CD4-positive, alpha-beta T cell (primary cell): ENCODE measurements around the gene LPP. TPM values are rescaled to one million over a fixed set of nuclear protein-coding genes. Genes with fewer than 3 reads are reported as not detected.

ENCODE experiments used
- ATAC-seq: fragments of 200-7000 bp; cut with Tn5 transposase; one replicate; pipeline ENCODE4 v1.10.0; 2022; ENCODE audit warnings: mild to moderate bottlenecking; ENCODE audit not compliant: poor library complexity
- CTCF ChIA-PET: fragments of 350-600 bp; sonication (Branson Sonifier 250); formaldehyde crosslinking; loops from one replicate; lab custom pipeline; 2021; ENCODE audit warnings: antibody characterized with exemption, inconsistent platforms; lab: Charles Lee
- POLR2A ChIA-PET: fragments of 350-600 bp; sonication (Branson Sonifier 250); formaldehyde crosslinking; loops from one replicate; lab custom pipeline; 2021; ENCODE audit warnings: antibody characterized with exemption, inconsistent platforms; lab: Charles Lee
- DNase-seq, 14 experiments: peaks; one replicate each; pipeline ENCODE4 v3.0.0-alpha.2; 2013 to 2020; ENCODE audit warnings: mixed read lengths in 2 of 14
- H3K27ac ChIP-seq, 2 donors: one replicate each; pipeline versions ENCODE4 v1.5.1 to v1.7.0; 2013; ENCODE audit warnings: low read length in 2 of 2, low read depth in 1 of 2, mild to moderate bottlenecking in 1 of 2
- H3K27me3 ChIP-seq, 2 experiments: 1 replicate in 1 of 2; 2 replicates in 1 of 2; pipeline versions ENCODE4 v1.6.1 to v1.7.0; 2013; ENCODE audit warnings: low read length in 2 of 2, control low read depth in 1 of 2, mild to moderate bottlenecking in 1 of 2, moderate library complexity in 1 of 2; ENCODE audit not compliant: insufficient read depth in 2 of 2, control insufficient read depth in 1 of 2
- H3K36me3 ChIP-seq: one replicate; pipeline ENCODE4 v1.6.1; 2013; ENCODE audit warnings: low read length, control low read depth; ENCODE audit not compliant: insufficient read depth
- H3K4me1 ChIP-seq: one replicate; pipeline ENCODE4 v1.6.1; 2013; ENCODE audit warnings: low read length, control low read depth; ENCODE audit not compliant: insufficient read depth
- H3K4me3 ChIP-seq: one replicate; pipeline ENCODE4 v1.5.1; 2013; ENCODE audit warnings: mild to moderate bottlenecking, low read length, moderate library complexity
- H3K9me3 ChIP-seq, 2 experiments: 1 replicate in 1 of 2; 2 replicates in 1 of 2; pipeline versions ENCODE4 v1.6.1 to v1.7.0; 2013; ENCODE audit warnings: low read length in 2 of 2, mild to moderate bottlenecking in 2 of 2, control low read depth in 1 of 2, moderate library complexity in 1 of 2; ENCODE audit not compliant: control insufficient read depth in 1 of 2, insufficient read depth in 1 of 2
- H3K27ac Mint-ChIP-seq: one replicate; pipeline ENCODE4 v1.8.0; 2020; ENCODE audit warnings: mixed read lengths
- H3K27me3 Mint-ChIP-seq: one replicate; pipeline ENCODE4 v1.8.0; 2021; ENCODE audit warnings: mixed read lengths
- H3K36me3 Mint-ChIP-seq: one replicate; pipeline ENCODE4 v1.8.0; 2021; ENCODE audit warnings: low read depth, mixed read lengths
- H3K4me1 Mint-ChIP-seq: one replicate; pipeline ENCODE4 v1.8.0; 2021; ENCODE audit warnings: low read depth, mixed read lengths
- H3K4me3 Mint-ChIP-seq: one replicate; pipeline ENCODE4 v1.8.0; 2020; ENCODE audit warnings: mild to moderate bottlenecking, mixed read lengths
- H3K9me3 Mint-ChIP-seq: one replicate; pipeline ENCODE4 v1.8.0; 2020; ENCODE audit warnings: mixed read lengths
- intact Hi-C, 2 experiments: fragments of 100-400 bp; cut with DNase I in 1 of 2; cut with micrococcal nuclease in 1 of 2; formaldehyde crosslinking; loops; one replicate each; pipeline versions ENCODE4 v1.15.1 to v1.9.0; 2023 to 2025; cut with DNase I, micrococcal nuclease
- total RNA-seq, 174 experiments: library from RNA in 2 of 174; stranded (reverse) in 2 of 174; gene quantifications; one replicate each; pipeline ENCODE4 v1.2.3 and lab custom pipeline; 2021 to 2026
- TF ChIP-seq, protein P1 (sequence below): fragments of 200-600 bp; IDR thresholded peaks from one replicate; pipeline ENCODE4 v1.8.0; 2022; ENCODE audit warnings: antibody characterized with exemption, mild to moderate bottlenecking

The LPP gene
- total RNA-seq, 2 experiments from 2014 or later, result 45.6 to 45.9 TPM

DNA sequence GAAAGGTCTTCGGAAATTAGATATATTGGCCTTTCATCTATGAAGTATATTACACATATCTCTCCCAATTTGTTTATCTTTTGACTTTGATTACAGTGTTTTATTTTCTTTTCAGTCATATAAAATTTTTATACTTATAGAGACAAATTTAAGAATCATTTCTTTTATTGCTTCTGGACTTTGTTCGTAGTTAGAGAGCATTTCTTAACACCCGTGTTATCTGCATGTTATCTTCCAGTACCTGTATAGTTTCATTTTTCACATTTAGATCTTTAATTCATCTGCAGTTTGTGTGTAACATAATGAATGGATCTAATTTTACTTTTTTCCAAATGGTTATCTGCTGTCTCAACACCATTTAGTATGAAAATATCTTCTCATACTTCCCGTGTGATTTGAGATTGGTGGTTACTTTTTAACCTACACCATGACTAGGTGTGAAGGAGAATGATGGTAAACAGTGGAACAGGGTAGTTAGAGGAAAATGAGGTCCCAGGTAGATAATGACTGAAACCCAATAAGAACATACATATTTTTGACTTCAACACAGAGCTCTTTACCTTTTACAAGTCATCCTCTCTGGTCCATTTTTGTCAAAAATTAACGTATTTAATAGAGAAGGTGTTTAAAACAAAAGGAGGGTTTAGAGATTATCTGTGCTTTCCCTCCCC, 99.3 kb downstream of the LPP start:
- POLR2A ChIA-PET, result no interaction called here
- intact Hi-C loops, result no loop called here

GRCh38 chr3:188253800-188254452, 100.0 kb downstream of the LPP start:
- Histone ChIP-seq H3K4me1 (no peaks in the 10 kb centered on the region), H3K36me3 (peaks cover 4% of the 10 kb centered on the region), H3K27ac (no peak overlapping the region), H3K27me3 (no peaks in the 10 kb centered on the region), H3K4me3 (no peak overlapping the region), H3K9me3 (no peaks in the 10 kb centered on the region)
- ChIA-PET CTCF (no interaction called here), POLR2A (no interaction called here)
- Mint-ChIP-seq H3K4me1 (peaks cover 11% of the 10 kb centered on the region), H3K4me3 (no peak overlapping the region), H3K27ac (no peak overlapping the region), H3K36me3 (peaks cover 24% of the 10 kb centered on the region), H3K27me3 (no peaks in the 10 kb centered on the region), H3K9me3 (no peaks in the 10 kb centered on the region)
- TF ChIP-seq, protein P1, sequence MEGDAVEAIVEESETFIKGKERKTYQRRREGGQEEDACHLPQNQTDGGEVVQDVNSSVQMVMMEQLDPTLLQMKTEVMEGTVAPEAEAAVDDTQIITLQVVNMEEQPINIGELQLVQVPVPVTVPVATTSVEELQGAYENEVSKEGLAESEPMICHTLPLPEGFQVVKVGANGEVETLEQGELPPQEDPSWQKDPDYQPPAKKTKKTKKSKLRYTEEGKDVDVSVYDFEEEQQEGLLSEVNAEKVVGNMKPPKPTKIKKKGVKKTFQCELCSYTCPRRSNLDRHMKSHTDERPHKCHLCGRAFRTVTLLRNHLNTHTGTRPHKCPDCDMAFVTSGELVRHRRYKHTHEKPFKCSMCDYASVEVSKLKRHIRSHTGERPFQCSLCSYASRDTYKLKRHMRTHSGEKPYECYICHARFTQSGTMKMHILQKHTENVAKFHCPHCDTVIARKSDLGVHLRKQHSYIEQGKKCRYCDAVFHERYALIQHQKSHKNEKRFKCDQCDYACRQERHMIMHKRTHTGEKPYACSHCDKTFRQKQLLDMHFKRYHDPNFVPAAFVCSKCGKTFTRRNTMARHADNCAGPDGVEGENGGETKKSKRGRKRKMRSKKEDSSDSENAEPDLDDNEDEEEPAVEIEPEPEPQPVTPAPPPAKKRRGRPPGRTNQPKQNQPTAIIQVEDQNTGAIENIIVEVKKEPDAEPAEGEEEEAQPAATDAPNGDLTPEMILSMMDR, result no peak
- no peak for ATAC-seq
- DNase-seq, result no peak
- intact Hi-C loops, result no loop called here

More for the DNA sequence above, 99.3 kb downstream of the LPP start:
- H3K27ac ChIP-seq, result no peak overlapping the region
- TF ChIP-seq, protein P1, result no peak
- CTCF ChIA-PET, result no interaction called here
- H3K4me1 ChIP-seq, result no peaks in the 10 kb centered on the region
- no peak overlapping the region for H3K4me3 Mint-ChIP-seq
- H3K36me3 ChIP-seq, result peaks cover 4% of the 10 kb centered on the region
- H3K36me3 Mint-ChIP-seq, result peaks cover 19% of the 10 kb centered on the region
- no peaks in the 10 kb centered on the region for H3K9me3 ChIP-seq
- no peak overlapping the region for H3K27ac Mint-ChIP-seq
- ATAC-seq (no peak), DNase-seq (no peak)
- no peak overlapping the region for H3K4me3 ChIP-seq
- no peaks in the 10 kb centered on the region for H3K27me3 ChIP-seq
- H3K4me1 Mint-ChIP-seq, result peaks cover 11% of the 10 kb centered on the region
- H3K9me3 Mint-ChIP-seq, result no peaks in the 10 kb centered on the region
- H3K27me3 Mint-ChIP-seq, result no peaks in the 10 kb centered on the region

DNA sequence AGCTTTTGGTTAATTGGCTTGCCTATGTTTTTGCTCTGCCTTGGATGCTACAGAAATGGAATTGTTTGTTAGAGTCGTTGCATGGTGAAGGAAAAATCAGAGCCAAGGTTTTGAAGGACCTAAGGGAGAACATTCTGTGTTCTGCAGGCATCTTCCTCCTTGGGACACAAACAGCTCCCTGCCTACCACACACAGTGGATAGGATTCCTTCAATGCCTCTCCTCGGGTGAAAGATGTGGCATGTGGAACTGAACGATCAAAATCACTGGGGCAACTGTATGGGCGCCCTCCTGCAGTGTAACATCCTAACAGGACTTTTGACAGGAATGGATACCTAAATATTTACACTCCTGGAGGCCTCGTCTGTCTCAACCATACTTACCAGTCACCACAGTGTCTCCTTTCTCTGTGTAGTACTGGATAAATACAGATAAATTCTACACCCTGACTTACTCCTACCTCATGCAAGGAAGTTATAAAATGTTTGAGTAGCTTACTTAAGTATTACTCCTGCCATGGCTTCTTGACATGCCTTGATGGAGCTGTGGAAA, 100.6 kb downstream of the LPP start:
- CTCF ChIA-PET, result no interaction called here
- intact Hi-C loops, result no loop called here
- Mint-ChIP-seq H3K27me3 (no peaks in the 10 kb centered on the region), H3K9me3 (no peaks in the 10 kb centered on the region), H3K4me1 (peaks cover 11% of the 10 kb centered on the region), H3K27ac (no peak overlapping the region), H3K4me3 (no peak overlapping the region), H3K36me3 (peaks cover 27% of the 10 kb centered on the region)
- TF ChIP-seq, protein P1, result no peak
- POLR2A ChIA-PET, result no interaction called here
- no peak overlapping the region for H3K4me3 ChIP-seq
- H3K4me1 ChIP-seq, result no peaks in the 10 kb centered on the region
- ATAC-seq (no peak), DNase-seq (no peak)
- H3K27ac ChIP-seq, result no peak overlapping the region
- no peaks in the 10 kb centered on the region for H3K9me3 ChIP-seq
- H3K27me3 ChIP-seq, result no peaks in the 10 kb centered on the region
- peaks cover 4% of the 10 kb centered on the region for H3K36me3 ChIP-seq
